CD8-positive, alpha-beta memory T cell (primary cell): ENCODE data around the gene SEC14L3. TPM values are rescaled to one million over a fixed set of nuclear protein-coding genes. Genes with fewer than 3 reads are reported as not detected.

Source experiments
- CTCF ChIA-PET: fragments of 350-600 bp; sonication (Branson Sonifier 250); formaldehyde crosslinking; loops from one replicate; lab custom pipeline; 2021; ENCODE audit warnings: antibody characterized with exemption; lab: Charles Lee
- POLR2A ChIA-PET: fragments of 350-600 bp; sonication (Branson Sonifier 250); formaldehyde crosslinking; loops from one replicate; lab custom pipeline; 2021; ENCODE audit warnings: antibody characterized with exemption; lab: Charles Lee
- DNase-seq, 5 donors: peaks; one replicate each; pipeline versions ENCODE4 v3.0.0 to v3.0.0-alpha.2; 2020 to 2022; ENCODE audit warnings: mixed read lengths in 1 of 5
- H3K27ac ChIP-seq: one replicate; pipeline ENCODE4 v1.7.0; 2013; ENCODE audit warnings: low read depth, mild to moderate bottlenecking, low read length, moderate library complexity
- H3K27me3 ChIP-seq: 2 replicates; pipeline ENCODE4 v1.7.0; 2013; ENCODE audit warnings: low read length, mild to moderate bottlenecking; ENCODE audit not compliant: insufficient read depth, poor library complexity, severe bottlenecking
- H3K36me3 ChIP-seq: 2 replicates; pipeline ENCODE4 v1.7.0; 2013; ENCODE audit warnings: mild to moderate bottlenecking, low read length, moderate library complexity; ENCODE audit not compliant: insufficient read depth
- H3K4me1 ChIP-seq: 2 replicates; pipeline ENCODE4 v1.7.0; 2013; ENCODE audit warnings: mild to moderate bottlenecking, low read length, moderate library complexity; ENCODE audit not compliant: insufficient read depth
- H3K4me3 ChIP-seq: 2 replicates; pipeline ENCODE4 v1.7.0; 2013; ENCODE audit warnings: mild to moderate bottlenecking, low read length
- H3K9me3 ChIP-seq: 2 replicates; pipeline ENCODE4 v1.7.0; 2013; ENCODE audit warnings: mild to moderate bottlenecking, low read length
- H3K27ac Mint-ChIP-seq, 8 donors: one replicate each; pipeline ENCODE4 v1.8.0; 2020 to 2021; ENCODE audit warnings: mixed read lengths in 8 of 8, mild to moderate bottlenecking in 6 of 8, inconsistent platforms in 3 of 8, moderate library complexity in 3 of 8
- H3K27me3 Mint-ChIP-seq, 2 donors: one replicate each; pipeline ENCODE4 v1.8.0; 2020 to 2021; ENCODE audit warnings: mixed read lengths in 2 of 2, mild to moderate bottlenecking in 1 of 2, moderate library complexity in 1 of 2
- H3K36me3 Mint-ChIP-seq, 3 donors: one replicate each; pipeline ENCODE4 v1.8.0; 2020 to 2021; ENCODE audit warnings: mixed read lengths in 3 of 3, inconsistent platforms in 1 of 3, mild to moderate bottlenecking in 1 of 3
- H3K4me1 Mint-ChIP-seq, 3 donors: one replicate each; pipeline ENCODE4 v1.8.0; 2020 to 2021; ENCODE audit warnings: mixed read lengths in 3 of 3, inconsistent platforms in 1 of 3, mild to moderate bottlenecking in 1 of 3
- H3K4me3 Mint-ChIP-seq, 7 donors: one replicate each; pipeline ENCODE4 v1.8.0; 2020 to 2021; ENCODE audit warnings: mixed read lengths in 7 of 7, mild to moderate bottlenecking in 6 of 7, moderate library complexity in 4 of 7, inconsistent platforms in 2 of 7
- H3K9me3 Mint-ChIP-seq, 5 donors: one replicate each; pipeline ENCODE4 v1.8.0; 2020 to 2022; ENCODE audit warnings: mixed read lengths in 5 of 5, mild to moderate bottlenecking in 3 of 5, moderate library complexity in 2 of 5, inconsistent platforms in 1 of 5
- polyA plus RNA-seq: library from polyadenylated mRNA; unstranded; fragments of 300-500 nt; fragmentation: Illumina TruSeq; gene quantifications from one replicate; pipeline ENCODE4 v1.2.3, GENCODE V29; 2021
- total RNA-seq, 2 experiments: library from RNA; stranded (reverse); gene quantifications; one replicate each; pipeline ENCODE4 v1.2.3, GENCODE V29; 2021

The SEC14L3 gene
- total and polyA plus RNA-seq, 3 experiments from 2014 or later: not detected

GRCh38 chr22:30425616-30426387 lies 46.0 kb downstream of the SEC14L3 start, which contains the start of gene MTFP1:
Gene MTFP1 (plus strand): TSS chr22:30425768. CDS start chr22:30425880, 112 bp downstream.
- POLR2A ChIA-PET: interaction anchor here (0.7 to 3.2 kb wide), 3 partner anchors 9 to 119 kb away, joined by 3 to 16 read pairs (median 3); partner anchors contain the start of genes CCDC157 and SF3A1

GRCh38 chr22:30425327-30425615 lies 46.5 kb downstream of the SEC14L3 start:
- peak overlapping the region; percentile 70 for H3K4me3 ChIP-seq
- Mint-ChIP-seq H3K27me3 (no peaks in the 10 kb centered on the region), H3K9me3 (no peaks in the 10 kb centered on the region), H3K4me1 (peaks cover 51 to 66% (median 62%) of the 10 kb centered on the region in 3 donors), H3K27ac (peak overlapping the region; percentile 91 to 100 (median 97)), H3K4me3 (peak overlapping the region; percentile 91 to 98 (median 95)), H3K36me3 (peaks cover 0 to 47% (median 7%) of the 10 kb centered on the region in 3 donors)
- no peak for DNase-seq
- POLR2A ChIA-PET: interaction anchor here (0.7 to 3.2 kb wide), 4 partner anchors 10 to 137 kb away, joined by 3 to 16 read pairs (median 6); partner anchors contain the start of genes CASTOR1, CCDC157 and SF3A1
- peaks cover 44% of the 10 kb centered on the region for H3K4me1 ChIP-seq
- H3K27me3 ChIP-seq: no peaks in the 10 kb centered on the region
- CTCF ChIA-PET: interaction anchor here (0.8 to 5.9 kb wide), 10 partner anchors 8 to 136 kb away, joined by 3 to 37 read pairs (median 8); partner anchors contain the start of gene CASTOR1
- no peaks in the 10 kb centered on the region for H3K36me3 ChIP-seq
- H3K9me3 ChIP-seq: no peaks in the 10 kb centered on the region
- peak overlapping the region; percentile 81 for H3K27ac ChIP-seq

More at GRCh38 chr22:30425616-30426387, 46.0 kb downstream of the SEC14L3 start, which contains the start of gene MTFP1:
- Mint-ChIP-seq H3K4me1 (peaks cover 49 to 61% (median 59%) of the 10 kb centered on the region in 3 donors), H3K36me3 (peaks cover 0 to 42% (median 5%) of the 10 kb centered on the region in 3 donors), H3K27ac (peak within 1 kb of the TSS; percentile 93 to 100 (median 98)), H3K4me3 (peak within 1 kb of the TSS; percentile 91 to 98 (median 97)), H3K27me3 (no peaks in the 10 kb centered on the region), H3K9me3 (no peaks in the 10 kb centered on the region)
- Histone ChIP-seq H3K36me3 (no peaks in the 10 kb centered on the region), H3K9me3 (no peaks in the 10 kb centered on the region), H3K4me3 (peak within 1 kb of the TSS; percentile 73), H3K4me1 (peaks cover 44% of the 10 kb centered on the region), H3K27ac (peak within 1 kb of the TSS; percentile 81), H3K27me3 (no peaks in the 10 kb centered on the region)
- DNase-seq: peak; percentile 41 to 64 (median 55)
- CTCF ChIA-PET: interaction anchor here (0.8 to 5.9 kb wide), 19 partner anchors 8 to 321 kb away, joined by 3 to 37 read pairs (median 4); partner anchors contain the start of genes CASTOR1 and SEC14L2

GRCh38 chr22:30424534-30425326 lies 47.1 kb downstream of the SEC14L3 start:
- Mint-ChIP-seq H3K36me3 (peaks cover 0 to 47% (median 5%) of the 10 kb centered on the region in 3 donors), H3K4me1 (peaks cover 51 to 66% (median 62%) of the 10 kb centered on the region in 3 donors), H3K27me3 (no peaks in the 10 kb centered on the region), H3K4me3 (peak overlapping the region; percentile 91 to 98 (median 97)), H3K9me3 (no peaks in the 10 kb centered on the region), H3K27ac (peak overlapping the region; percentile 93 to 99 (median 98))
- Histone ChIP-seq H3K9me3 (no peaks in the 10 kb centered on the region), H3K27me3 (no peaks in the 10 kb centered on the region), H3K4me3 (peak overlapping the region; percentile 73), H3K36me3 (no peaks in the 10 kb centered on the region), H3K4me1 (peaks cover 44% of the 10 kb centered on the region), H3K27ac (peak overlapping the region; percentile 81)
- ChIA-PET POLR2A (interaction anchor here (0.5 to 3.2 kb wide), 17 partner anchors 10 to 866 kb away, joined by 3 to 16 read pairs (median 3); partner anchors contain the start of genes CASTOR1, CCDC157, SF3A1 and TBC1D10A), CTCF (interaction anchor here (0.8 to 5.9 kb wide), 13 partner anchors 9 to 320 kb away, joined by 3 to 37 read pairs (median 4); partner anchors contain the start of gene CASTOR1)
- no peak for DNase-seq

- Mint-ChIP-seq H3K9me3 (no peaks in the 10 kb centered on the region), H3K4me3 (peak overlapping the region; percentile 91 to 98 (median 97)), H3K36me3 (peaks cover 0 to 50% (median 8%) of the 10 kb centered on the region in 3 donors), H3K4me1 (peaks cover 51 to 66% (median 62%) of the 10 kb centered on the region in 3 donors), H3K27ac (peak overlapping the region; percentile 93 to 99 (median 98)), H3K27me3 (no peaks in the 10 kb centered on the region)
- POLR2A ChIA-PET: interaction anchor here (0.5 to 3.2 kb wide), 17 partner anchors 10 to 867 kb away, joined by 3 to 16 read pairs (median 3); partner anchors contain the start of genes CASTOR1, CCDC157, RNF215 and SF3A1
- H3K36me3 ChIP-seq: no peaks in the 10 kb centered on the region
- H3K4me3 ChIP-seq: peak overlapping the region; percentile 73
- H3K27ac ChIP-seq: peak overlapping the region; percentile 84
- CTCF ChIA-PET: interaction anchor here (0.9 to 5.9 kb wide), 14 partner anchors 10 to 319 kb away, joined by 3 to 37 read pairs (median 5); partner anchors contain the start of gene CASTOR1
- H3K9me3 ChIP-seq: no peaks in the 10 kb centered on the region
- peak; percentile 96 to 100 (median 98) for DNase-seq
- H3K27me3 ChIP-seq: no peaks in the 10 kb centered on the region
- peaks cover 44% of the 10 kb centered on the region for H3K4me1 ChIP-seq
Observed at GRCh38 chr22:30423959-30424533, 47.8 kb downstream of the SEC14L3 start.

- no peaks in the 10 kb centered on the region for H3K27me3 Mint-ChIP-seq
- ChIA-PET CTCF (interaction anchor here (0.9 to 5.9 kb wide), 12 partner anchors 10 to 318 kb away, joined by 3 to 37 read pairs (median 6); partner anchors contain the start of gene CASTOR1), POLR2A (interaction anchor here (0.8 to 3.2 kb wide), 13 partner anchors 9 to 867 kb away, joined by 3 to 16 read pairs (median 5); partner anchors contain the start of genes CASTOR1, CCDC157, RNF215 and SF3A1)
- H3K4me1 Mint-ChIP-seq: peaks cover 51 to 66% (median 62%) of the 10 kb centered on the region in 3 donors
- DNase-seq: peak in 2 of 5 donors; percentile 21 to 46
- peak overlapping the region; percentile 84 for H3K27ac ChIP-seq
- peaks cover 0 to 47% (median 8%) of the 10 kb centered on the region in 3 donors for H3K36me3 Mint-ChIP-seq
- peak overlapping the region; percentile 91 to 98 (median 97) for H3K4me3 Mint-ChIP-seq
- no peaks in the 10 kb centered on the region for H3K9me3 ChIP-seq
- peak overlapping the region; percentile 93 to 99 (median 98) for H3K27ac Mint-ChIP-seq
- no peaks in the 10 kb centered on the region for H3K27me3 ChIP-seq
- no peaks in the 10 kb centered on the region for H3K36me3 ChIP-seq
- H3K4me3 ChIP-seq: peak overlapping the region; percentile 73
- H3K4me1 ChIP-seq: peaks cover 44% of the 10 kb centered on the region
- no peaks in the 10 kb centered on the region for H3K9me3 Mint-ChIP-seq
Observed at GRCh38 chr22:30423301-30423958, 48.4 kb downstream of the SEC14L3 start.

GRCh38 chr22:30422481-30423300 lies 49.1 kb downstream of the SEC14L3 start:
- peaks cover 0 to 47% (median 10%) of the 10 kb centered on the region in 3 donors for H3K36me3 Mint-ChIP-seq
- peak overlapping the region; percentile 91 to 98 (median 97) for H3K4me3 Mint-ChIP-seq
- Histone ChIP-seq H3K4me3 (peak overlapping the region; percentile 73), H3K36me3 (no peaks in the 10 kb centered on the region), H3K4me1 (peaks cover 44% of the 10 kb centered on the region), H3K9me3 (no peaks in the 10 kb centered on the region), H3K27me3 (no peaks in the 10 kb centered on the region), H3K27ac (peak overlapping the region; percentile 84)
- ChIA-PET CTCF (interaction anchor here (1.2 to 5.9 kb wide), 7 partner anchors 11 to 315 kb away, joined by 3 to 37 read pairs (median 6); partner anchors contain the start of gene CASTOR1), POLR2A (interaction anchor here (0.5 to 1.9 kb wide), 3 partner anchors 8 to 440 kb away, joined by 3 to 8 read pairs (median 5); partner anchors contain the start of gene TBC1D10A)
- H3K4me1 Mint-ChIP-seq: peaks cover 51 to 64% (median 62%) of the 10 kb centered on the region in 3 donors
- peak overlapping the region in 7 of 8 donors; percentile 86 to 99 (median 95) for H3K27ac Mint-ChIP-seq
- H3K27me3 Mint-ChIP-seq: no peaks in the 10 kb centered on the region
- DNase-seq: no peak
- no peaks in the 10 kb centered on the region for H3K9me3 Mint-ChIP-seq
